DND-41 (cell line): ENCODE measurements around the gene AGPAT1.

Experiments used
- ATAC-seq: fragments of 200-7000 bp; cut with Tn5 transposase; 3 replicates; pipeline ENCODE4 v1.9.1; 2021; ENCODE audit warnings: low read depth; ENCODE audit not compliant: insufficient read depth
- DNase-seq: peaks from one replicate; pipeline ENCODE4 v3.0.0-alpha.2; 2020
- H2AFZ ChIP-seq: 2 replicates; pipeline ENCODE4 v1.6.0; 2012; ENCODE audit warnings: low read depth, low read length
- H3K27ac ChIP-seq: 2 replicates; pipeline ENCODE4 v1.5.1; 2012; ENCODE audit warnings: low read length, inconsistent platforms
- H3K27me3 ChIP-seq: fragments of 200-600 bp; sonication (generic); 2 replicates; pipeline ENCODE4 v1.6.0; 2012; ENCODE audit warnings: low read length, mild to moderate bottlenecking, inconsistent platforms; ENCODE audit not compliant: insufficient read depth, poor library complexity
- H3K36me3 ChIP-seq: 2 replicates; pipeline ENCODE4 v1.5.1; 2012; ENCODE audit warnings: low read length, inconsistent platforms; ENCODE audit not compliant: insufficient read depth
- H3K4me1 ChIP-seq: 2 replicates; pipeline ENCODE4 v1.5.1; 2012; ENCODE audit warnings: mild to moderate bottlenecking, low read length; ENCODE audit not compliant: insufficient read depth
- H3K4me2 ChIP-seq: 2 replicates; pipeline ENCODE4 v1.6.0; 2012; ENCODE audit warnings: mild to moderate bottlenecking, moderate library complexity, low read length, inconsistent platforms; ENCODE audit not compliant: insufficient read depth
- H3K4me3 ChIP-seq, 2 experiments: fragments of 200-600 bp in 1 of 2; shearing (Covaris generic) in 1 of 2; 2 replicates each; pipeline ENCODE4 v1.5.1; 2012 to 2016; ENCODE audit warnings: inconsistent platforms in 2 of 2, low read length in 2 of 2, mild to moderate bottlenecking in 2 of 2, low read depth in 1 of 2, moderate library complexity in 1 of 2
- H3K79me2 ChIP-seq: 2 replicates; pipeline ENCODE4 v1.6.0; 2012; ENCODE audit warnings: low read length, inconsistent platforms; ENCODE audit not compliant: insufficient read depth
- H3K9ac ChIP-seq: 2 replicates; pipeline ENCODE4 v1.6.0; 2012; ENCODE audit warnings: low read depth, mild to moderate bottlenecking, inconsistent platforms, low read length, moderate library complexity
- H3K9me3 ChIP-seq: 2 replicates; pipeline ENCODE4 v1.5.1; 2012; ENCODE audit warnings: low read length, moderate library complexity, mild to moderate bottlenecking, inconsistent platforms; ENCODE audit not compliant: insufficient read depth, severe bottlenecking
- H4K20me1 ChIP-seq: 2 replicates; pipeline ENCODE4 v1.6.0; 2012; ENCODE audit warnings: low read length; ENCODE audit not compliant: insufficient read depth
- EZH2 ChIP-seq: IDR thresholded peaks from 3 replicates; pipeline ENCODE4 v1.6.1; 2012; ENCODE audit warnings: borderline replicate concordance, low read depth, mild to moderate bottlenecking, moderate library complexity, low read length, inconsistent platforms; ENCODE audit not compliant: severe bottlenecking
- TF ChIP-seq, protein P1 (sequence below): IDR thresholded peaks from 2 replicates; pipeline ENCODE4 v1.5.1; 2012; ENCODE audit warnings: borderline replicate concordance, low read length, moderate library complexity, mild to moderate bottlenecking; ENCODE audit not compliant: poor library complexity, severe bottlenecking; ENCODE audit errors: extremely low read depth

AGPAT1 gene

DNA sequence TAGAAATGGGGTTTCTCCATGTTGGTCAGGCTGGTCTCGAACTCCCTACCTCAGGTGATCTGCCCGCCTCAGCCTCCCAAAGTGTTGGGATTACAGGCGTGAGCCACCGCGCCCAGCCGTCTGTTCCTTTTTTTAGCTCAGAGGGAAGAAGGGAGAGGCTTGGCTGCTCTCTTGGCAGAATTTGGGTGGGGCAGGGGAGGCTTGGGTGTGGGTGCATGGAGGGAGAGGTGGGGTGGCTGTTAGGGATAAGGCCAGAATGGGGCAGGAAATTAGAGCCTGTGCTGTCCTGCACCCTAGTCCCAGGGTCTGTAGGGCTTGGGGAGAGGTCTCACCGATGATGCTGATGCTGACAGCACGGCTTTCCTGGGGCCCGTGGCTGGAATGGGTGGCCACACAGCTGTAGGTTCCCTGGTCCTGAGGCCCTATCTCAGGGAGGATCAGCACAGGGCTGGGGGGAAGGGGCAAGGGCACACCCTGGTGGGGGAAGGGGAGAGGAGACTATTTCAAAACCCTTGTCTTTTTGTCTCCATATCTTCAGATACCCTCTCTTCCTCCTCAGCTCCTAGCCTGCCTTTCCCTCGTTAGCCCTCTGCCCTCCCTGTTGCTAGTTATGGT, 6.1 kb upstream of the AGPAT1 start:
- no peak overlapping the region for H3K9ac ChIP-seq
- peaks cover 21% of the 10 kb centered on the region for H3K79me2 ChIP-seq
- ATAC-seq: no peak
- H4K20me1 ChIP-seq: no peaks in the 10 kb centered on the region
- no peak overlapping the region for H3K4me2 ChIP-seq
- DNase-seq: no peak
- no peak overlapping the region for H2AFZ ChIP-seq
- no peaks in the 10 kb centered on the region for H3K9me3 ChIP-seq
- H3K27ac ChIP-seq: no peak overlapping the region
- no peaks in the 10 kb centered on the region for H3K27me3 ChIP-seq
- H3K36me3 ChIP-seq: peaks cover 65% of the 10 kb centered on the region
- H3K4me3 ChIP-seq: no peak overlapping the region
- H3K4me1 ChIP-seq: peaks cover 34% of the 10 kb centered on the region
- TF ChIP-seq, protein P1, sequence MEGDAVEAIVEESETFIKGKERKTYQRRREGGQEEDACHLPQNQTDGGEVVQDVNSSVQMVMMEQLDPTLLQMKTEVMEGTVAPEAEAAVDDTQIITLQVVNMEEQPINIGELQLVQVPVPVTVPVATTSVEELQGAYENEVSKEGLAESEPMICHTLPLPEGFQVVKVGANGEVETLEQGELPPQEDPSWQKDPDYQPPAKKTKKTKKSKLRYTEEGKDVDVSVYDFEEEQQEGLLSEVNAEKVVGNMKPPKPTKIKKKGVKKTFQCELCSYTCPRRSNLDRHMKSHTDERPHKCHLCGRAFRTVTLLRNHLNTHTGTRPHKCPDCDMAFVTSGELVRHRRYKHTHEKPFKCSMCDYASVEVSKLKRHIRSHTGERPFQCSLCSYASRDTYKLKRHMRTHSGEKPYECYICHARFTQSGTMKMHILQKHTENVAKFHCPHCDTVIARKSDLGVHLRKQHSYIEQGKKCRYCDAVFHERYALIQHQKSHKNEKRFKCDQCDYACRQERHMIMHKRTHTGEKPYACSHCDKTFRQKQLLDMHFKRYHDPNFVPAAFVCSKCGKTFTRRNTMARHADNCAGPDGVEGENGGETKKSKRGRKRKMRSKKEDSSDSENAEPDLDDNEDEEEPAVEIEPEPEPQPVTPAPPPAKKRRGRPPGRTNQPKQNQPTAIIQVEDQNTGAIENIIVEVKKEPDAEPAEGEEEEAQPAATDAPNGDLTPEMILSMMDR: no peak
- no peak for TF ChIP-seq EZH2

- Histone ChIP-seq H4K20me1 (no peaks in the 10 kb centered on the region), H3K79me2 (peaks cover 27% of the 10 kb centered on the region), H3K4me2 (no peak overlapping the region), H3K36me3 (peaks cover 57% of the 10 kb centered on the region), H3K4me3 (no peak overlapping the region), H3K4me1 (peaks cover 37% of the 10 kb centered on the region), H3K9ac (no peak overlapping the region), H3K9me3 (no peaks in the 10 kb centered on the region), H3K27ac (no peak overlapping the region), H2AFZ (no peak overlapping the region), H3K27me3 (no peaks in the 10 kb centered on the region)
- TF ChIP-seq, protein P1: no peak
- no peak for TF ChIP-seq EZH2
- DNase-seq (no peak), ATAC-seq (no peak)
Measured at GRCh38 chr6:32181148-32181702, 5.3 kb upstream of the AGPAT1 start.

GRCh38 chr6:32179766-32180405, 4.0 kb upstream of the AGPAT1 start:
- Histone ChIP-seq H3K79me2 (peaks cover 34% of the 10 kb centered on the region), H3K27me3 (no peaks in the 10 kb centered on the region), H3K9ac (peak overlapping the region; percentile 79; the same call in 1 of the 2 replicates), H3K36me3 (peaks cover 50% of the 10 kb centered on the region), H3K4me1 (peaks cover 47% of the 10 kb centered on the region), H3K4me3 (peak overlapping the region in 1 of 2 experiments; percentile 91; a peak in 1 of 4 replicates), H3K27ac (no peak overlapping the region), H4K20me1 (no peaks in the 10 kb centered on the region), H3K9me3 (no peaks in the 10 kb centered on the region), H2AFZ (no peak overlapping the region), H3K4me2 (peak overlapping the region; percentile 75)
- DNase-seq: no peak
- no peak for ATAC-seq
- no peak for TF ChIP-seq EZH2
